Esophagus muscularis mucosa (tissue), 4 donors: ENCODE results near the gene CINP. TPM values are rescaled to one million over a fixed set of nuclear protein-coding genes. Genes with fewer than 3 reads are reported as not detected.
"Not testable (repeated sequence)": the region's sequence is repeated elsewhere in the genome, so short reads cannot be mapped to it uniquely, and the experiment has no call there.

ENCODE experiments used
- DNase-seq: peaks from one replicate; pipeline ENCODE4 v3.0.0-alpha.2; 2017; ENCODE audit errors: extremely low spot score
- H3K27ac ChIP-seq, 4 donors: fragments of 200-600 bp; sonication (generic); replicated peaks in 1 of 4; 1 replicate in 3 of 4; 2 replicates in 1 of 4; pipeline ENCODE4 v1.5.1; 2016 to 2019; ENCODE audit warnings: mild to moderate bottlenecking in 1 of 4
- H3K27me3 ChIP-seq, 4 donors: fragments of 200-600 bp; sonication (generic); one replicate each; pipeline versions ENCODE4 v1.5.1 to v1.6.0; 2016 to 2019
- H3K36me3 ChIP-seq, 4 donors: fragments of 200-600 bp; sonication (generic); one replicate each; pipeline ENCODE4 v1.5.1; 2016 to 2019
- H3K4me1 ChIP-seq, 4 donors: fragments of 200-600 bp; sonication (generic); one replicate each; pipeline ENCODE4 v1.5.1; 2016 to 2019
- H3K4me3 ChIP-seq, 4 donors: fragments of 200-600 bp; sonication (generic); 1 replicate in 2 of 4; 2 replicates in 2 of 4; pipeline ENCODE4 v1.5.1; 2016 to 2019; ENCODE audit warnings: mild to moderate bottlenecking in 4 of 4, moderate library complexity in 1 of 4
- H3K9me3 ChIP-seq, 4 donors: fragments of 200-600 bp; sonication (generic); 1 replicate in 3 of 4; 2 replicates in 1 of 4; pipeline ENCODE4 v1.5.1; 2016 to 2019
- EP300 ChIP-seq: sonication (generic); formaldehyde crosslinking; IDR thresholded peaks from one replicate; pipeline ENCODE4 v1.6.1; 2017; ENCODE audit warnings: antibody characterized with exemption
- POLR2A ChIP-seq: fragments of 450-650 bp; IDR thresholded peaks from one replicate; pipeline ENCODE4 v1.6.1; 2017; ENCODE audit warnings: antibody characterized with exemption, moderate library complexity, mild to moderate bottlenecking, low read depth
- POLR2AphosphoS5 ChIP-seq, 2 donors: sonication (generic); formaldehyde crosslinking; IDR thresholded peaks; one replicate each; pipeline ENCODE4 v1.6.1; 2017; ENCODE audit warnings: antibody characterized with exemption in 2 of 2
- WGBS: methylation state at CpG from one replicate; pipeline ENCODE4 v1.1.5; 2018; 5-methylcytosine and 5-hydroxymethylcytosine counted together
- intact Hi-C: fragments of 100-400 bp; cut with DNase I; formaldehyde crosslinking; loops from one replicate; pipeline ENCODE4 v1.15.1; 2023
- total RNA-seq, 4 donors: library from RNA; depleted of rRNA; stranded (reverse); fragments of >200 nt; gene quantifications; one replicate each; pipeline versions ENCODE4 v1.1.0 to v1.2.1, GENCODE V29; 2016
- TF ChIP-seq, protein P1 (sequence below), 3 experiments: fragments of 200-600 bp in 2 of 3; fragments of 450-650 bp in 1 of 3; sonication (generic) in 2 of 3; IDR thresholded peaks; one replicate each; pipeline ENCODE4 v1.5.1; 2017 to 2019; ENCODE audit warnings: antibody characterized with exemption in 3 of 3, mild to moderate bottlenecking in 2 of 3, moderate library complexity in 1 of 3

Gene CINP
- total RNA-seq, 4 donors from 2014 or later: 21.6 to 27.7 (median 25.4) TPM

DNA sequence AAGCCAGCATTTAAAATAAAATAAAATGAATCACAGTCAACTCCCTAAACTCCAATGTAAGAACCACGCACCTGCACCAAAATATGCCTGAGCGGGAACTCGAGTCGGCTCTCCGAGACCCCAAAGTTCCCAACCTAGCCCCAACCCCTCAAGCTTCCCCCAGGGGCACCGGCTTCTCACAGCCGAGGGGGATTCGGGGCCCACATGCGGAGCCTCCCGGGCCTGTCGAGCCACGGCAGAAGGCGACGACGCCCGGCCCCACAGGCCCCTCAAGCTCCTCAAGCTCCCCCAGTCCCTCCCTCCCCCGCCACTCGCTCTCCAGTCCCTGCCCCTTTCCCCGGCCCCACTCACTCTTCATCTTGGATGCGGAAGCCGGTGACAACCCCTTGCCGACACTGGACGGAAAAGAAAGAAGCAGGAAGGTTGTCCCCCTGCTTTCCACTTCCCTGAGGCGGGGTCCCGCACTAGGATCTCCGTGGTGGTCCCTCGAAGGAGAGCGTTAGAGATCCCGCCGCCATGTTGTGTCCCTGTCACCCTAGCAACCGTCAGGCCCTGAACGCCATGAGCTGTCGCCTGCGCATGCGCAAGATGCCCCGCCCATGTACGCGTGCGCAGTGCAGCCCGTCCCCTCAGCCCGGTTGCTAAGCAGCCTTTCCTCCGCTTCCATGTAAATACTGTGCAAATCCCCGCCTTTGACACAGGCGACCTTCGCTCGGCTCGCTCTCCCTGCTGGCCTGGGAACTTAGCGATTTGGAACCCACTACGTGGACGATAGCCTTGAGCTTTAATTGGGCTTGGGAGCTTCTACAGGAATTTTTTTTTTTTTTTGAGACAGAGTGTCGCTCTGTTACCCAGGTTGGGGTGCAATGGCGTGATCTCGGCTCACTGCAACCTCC lies 57.8 kb downstream of the CINP start, which contains the start of gene MOK:
Gene MOK (minus strand): TSS at position 554 of the 896 bp plus-strand sequence. CDS start 196 bp downstream, at position 358.
- H3K36me3 ChIP-seq: no peaks in the 10 kb centered on the region
- H3K4me3 ChIP-seq: peak within 1 kb of the TSS; percentile 66 to 93 (median 78)
- no peaks in the 10 kb centered on the region for H3K9me3 ChIP-seq
- H3K27me3 ChIP-seq: no peaks in the 10 kb centered on the region
- intact Hi-C loops: no loop called here
- DNase-seq: peak; percentile 99
- peaks cover 11 to 14% (median 12%) of the 10 kb centered on the region in 4 donors for H3K4me1 ChIP-seq
- peak; percentile 47 to 90 for TF ChIP-seq POLR2AphosphoS5 (IDR thresholded peaks at IDR 0.05)
- TF ChIP-seq, protein P1, sequence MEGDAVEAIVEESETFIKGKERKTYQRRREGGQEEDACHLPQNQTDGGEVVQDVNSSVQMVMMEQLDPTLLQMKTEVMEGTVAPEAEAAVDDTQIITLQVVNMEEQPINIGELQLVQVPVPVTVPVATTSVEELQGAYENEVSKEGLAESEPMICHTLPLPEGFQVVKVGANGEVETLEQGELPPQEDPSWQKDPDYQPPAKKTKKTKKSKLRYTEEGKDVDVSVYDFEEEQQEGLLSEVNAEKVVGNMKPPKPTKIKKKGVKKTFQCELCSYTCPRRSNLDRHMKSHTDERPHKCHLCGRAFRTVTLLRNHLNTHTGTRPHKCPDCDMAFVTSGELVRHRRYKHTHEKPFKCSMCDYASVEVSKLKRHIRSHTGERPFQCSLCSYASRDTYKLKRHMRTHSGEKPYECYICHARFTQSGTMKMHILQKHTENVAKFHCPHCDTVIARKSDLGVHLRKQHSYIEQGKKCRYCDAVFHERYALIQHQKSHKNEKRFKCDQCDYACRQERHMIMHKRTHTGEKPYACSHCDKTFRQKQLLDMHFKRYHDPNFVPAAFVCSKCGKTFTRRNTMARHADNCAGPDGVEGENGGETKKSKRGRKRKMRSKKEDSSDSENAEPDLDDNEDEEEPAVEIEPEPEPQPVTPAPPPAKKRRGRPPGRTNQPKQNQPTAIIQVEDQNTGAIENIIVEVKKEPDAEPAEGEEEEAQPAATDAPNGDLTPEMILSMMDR (IDR thresholded peaks at IDR 0.05): no peak
- peak within 1 kb of the TSS; percentile 53 to 75 (median 70) for H3K27ac ChIP-seq
- 1% methylated on average over 51 of the region's 53 CpGs for WGBS

DNA sequence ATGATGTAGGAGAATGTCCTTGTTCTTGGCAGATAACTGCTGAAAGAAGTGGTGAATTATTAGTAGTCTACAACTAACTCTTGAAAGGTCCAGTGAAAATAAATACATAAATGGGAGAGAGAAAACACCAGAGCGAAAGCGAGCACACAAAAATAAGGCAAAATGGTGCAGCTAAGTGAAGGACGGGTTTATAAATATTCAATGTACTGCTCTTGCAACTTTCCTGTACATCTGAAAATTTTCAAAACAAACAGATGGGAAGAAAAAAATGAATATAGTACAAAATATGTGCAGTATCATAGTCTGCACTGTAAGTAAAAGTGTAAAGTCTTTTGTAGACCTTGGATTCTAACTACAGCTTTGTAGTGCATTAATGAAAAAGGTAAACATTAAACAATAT lies 59.0 kb downstream of the CINP start:
- H3K36me3 ChIP-seq: no peaks in the 10 kb centered on the region
- H3K4me1 ChIP-seq: peaks cover 11 to 14% (median 12%) of the 10 kb centered on the region in 4 donors
- H3K27ac ChIP-seq: no peak overlapping the region
- H3K27me3 ChIP-seq: no peaks in the 10 kb centered on the region
- 88% methylated on average over 3 of the region's 3 CpGs for WGBS
- H3K9me3 ChIP-seq: no peaks in the 10 kb centered on the region
- TF ChIP-seq POLR2A: no peak
- TF ChIP-seq EP300: no peak
- no peak for TF ChIP-seq POLR2AphosphoS5 (IDR thresholded peaks at IDR 0.05)
- TF ChIP-seq, protein P1 (IDR thresholded peaks at IDR 0.05): no peak
- H3K4me3 ChIP-seq: no peak overlapping the region
- intact Hi-C loops: no loop called here
- DNase-seq: no peak

DNA sequence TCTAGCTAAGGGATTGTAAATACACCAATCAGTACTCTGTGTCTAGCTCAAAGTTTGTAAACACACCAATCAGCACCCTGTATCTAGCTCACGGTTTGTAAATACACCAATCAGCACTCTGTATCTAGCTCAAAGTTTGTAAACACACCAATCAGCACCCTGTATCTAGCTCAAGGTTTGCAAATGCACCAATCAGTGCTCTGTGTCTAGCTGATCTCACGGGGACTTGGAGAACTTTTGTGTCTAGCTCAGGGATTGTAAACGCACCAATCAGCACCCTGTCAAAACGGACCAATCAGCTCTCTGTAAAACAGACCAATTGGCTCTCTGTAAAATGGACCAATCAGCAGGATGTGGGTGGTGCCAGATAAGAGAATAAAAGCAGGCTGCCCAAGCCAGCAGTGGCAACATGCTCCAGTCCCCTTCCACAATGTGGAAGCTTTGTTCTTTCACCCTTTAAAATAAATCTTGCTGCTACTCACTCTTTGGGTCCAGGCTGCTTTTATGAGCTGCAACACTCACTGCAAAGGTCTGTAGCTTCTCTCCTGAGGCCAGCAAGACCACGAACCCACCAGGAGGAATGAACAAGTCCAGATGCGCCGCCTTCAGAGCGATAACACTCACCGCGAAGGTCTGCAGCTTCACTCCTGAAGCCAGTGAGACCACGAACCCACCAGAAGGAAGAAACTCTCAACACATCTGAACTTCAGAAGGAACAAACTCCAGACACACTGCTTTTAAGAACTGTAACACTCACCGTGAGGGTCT lies 64.2 kb downstream of the CINP start:
- H3K27me3 ChIP-seq, H3K9me3 ChIP-seq, DNase-seq, intact Hi-C loops, H3K27ac ChIP-seq, H3K4me3 ChIP-seq, H3K36me3 ChIP-seq: not testable (repeated sequence)
- 77% methylated on average over 12 of the region's 12 CpGs for WGBS
- peaks cover 12 to 21% (median 18%) of the 10 kb centered on the region in 4 donors for H3K4me1 ChIP-seq

Other genes starting within 250 kb of the CINP start
- gene WDR20, start 223.0 kb downstream of the CINP start, total RNA-seq: 10 to 100 TPM; 16.6 to 26.6 (median 22.3) TPM
- gene MOK, start 57.7 kb downstream of the CINP start, total RNA-seq: 10 to 100 TPM in 3 of 4 donors, 1 to 10 TPM in 1; 9.6 to 18.3 (median 10.7) TPM
- gene ZNF839, start 43.1 kb downstream of the CINP start, total RNA-seq: 10 to 100 TPM in 2 of 4 donors, 1 to 10 TPM in 2; 7.6 to 12.5 (median 9.5) TPM
- 10 to 100 TPM; 28.7 to 54.8 (median 36.6) TPM for gene TECPR2, start 51 bp upstream of the CINP start, total RNA-seq
- 10 to 100 TPM; 33.2 to 74.0 (median 54.2) TPM for gene ANKRD9, start 146.9 kb upstream of the CINP start, total RNA-seq
- 10 to 100 TPM; 12.9 to 14.8 (median 13.8) TPM for gene RCOR1, start 229.8 kb upstream of the CINP start, total RNA-seq